ENCODE results near the gene PPP1R3F.

The PPP1R3F gene

DNA sequence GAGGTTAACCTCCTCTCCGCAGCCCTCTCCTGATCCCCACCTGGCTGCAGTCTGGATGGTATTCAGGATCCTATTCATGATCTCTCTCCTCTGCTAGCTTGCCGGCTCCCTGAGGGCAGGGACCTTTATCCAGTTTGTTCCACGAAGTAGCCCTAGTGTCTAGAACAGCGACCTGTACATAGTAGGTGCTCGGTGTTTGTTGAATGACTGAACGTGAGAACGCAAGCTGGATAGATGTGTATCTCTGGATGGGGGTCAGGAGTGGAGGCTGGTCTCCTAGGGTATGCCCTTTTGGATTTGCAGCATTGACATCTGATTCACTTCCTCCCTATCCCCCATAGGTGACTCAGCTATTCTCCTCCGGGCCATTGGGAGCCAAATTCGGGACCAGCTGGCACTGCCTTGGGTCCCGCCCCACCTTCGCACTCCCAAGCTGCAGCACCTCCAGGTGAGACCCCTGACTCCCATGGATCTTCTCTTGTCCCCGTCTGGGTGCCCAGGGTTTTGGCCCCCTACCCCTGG lies 27.0 kb upstream of the PPP1R3F start:
- no peak for ATAC-seq
- no peak for TF ChIP-seq BACH2 (CRISPR knock-in tag; IDR thresholded peaks at IDR 0.05; ENCODE audit: borderline replicate concordance)
- no peak for TF ChIP-seq CREB5 (CRISPR knock-in tag; IDR thresholded peaks at IDR 0.05; ENCODE audit: low read depth)
- TF ChIP-seq ZC3H10 (CRISPR knock-in tag; IDR thresholded peaks at IDR 0.05) = no peak
- no peak for TF ChIP-seq CSRNP3 (CRISPR knock-in tag; IDR thresholded peaks at IDR 0.05)
- TF ChIP-seq TCF4 (CRISPR knock-in tag; IDR thresholded peaks at IDR 0.05; ENCODE audit: borderline replicate concordance) = no peak
- TF ChIP-seq, protein P1, sequence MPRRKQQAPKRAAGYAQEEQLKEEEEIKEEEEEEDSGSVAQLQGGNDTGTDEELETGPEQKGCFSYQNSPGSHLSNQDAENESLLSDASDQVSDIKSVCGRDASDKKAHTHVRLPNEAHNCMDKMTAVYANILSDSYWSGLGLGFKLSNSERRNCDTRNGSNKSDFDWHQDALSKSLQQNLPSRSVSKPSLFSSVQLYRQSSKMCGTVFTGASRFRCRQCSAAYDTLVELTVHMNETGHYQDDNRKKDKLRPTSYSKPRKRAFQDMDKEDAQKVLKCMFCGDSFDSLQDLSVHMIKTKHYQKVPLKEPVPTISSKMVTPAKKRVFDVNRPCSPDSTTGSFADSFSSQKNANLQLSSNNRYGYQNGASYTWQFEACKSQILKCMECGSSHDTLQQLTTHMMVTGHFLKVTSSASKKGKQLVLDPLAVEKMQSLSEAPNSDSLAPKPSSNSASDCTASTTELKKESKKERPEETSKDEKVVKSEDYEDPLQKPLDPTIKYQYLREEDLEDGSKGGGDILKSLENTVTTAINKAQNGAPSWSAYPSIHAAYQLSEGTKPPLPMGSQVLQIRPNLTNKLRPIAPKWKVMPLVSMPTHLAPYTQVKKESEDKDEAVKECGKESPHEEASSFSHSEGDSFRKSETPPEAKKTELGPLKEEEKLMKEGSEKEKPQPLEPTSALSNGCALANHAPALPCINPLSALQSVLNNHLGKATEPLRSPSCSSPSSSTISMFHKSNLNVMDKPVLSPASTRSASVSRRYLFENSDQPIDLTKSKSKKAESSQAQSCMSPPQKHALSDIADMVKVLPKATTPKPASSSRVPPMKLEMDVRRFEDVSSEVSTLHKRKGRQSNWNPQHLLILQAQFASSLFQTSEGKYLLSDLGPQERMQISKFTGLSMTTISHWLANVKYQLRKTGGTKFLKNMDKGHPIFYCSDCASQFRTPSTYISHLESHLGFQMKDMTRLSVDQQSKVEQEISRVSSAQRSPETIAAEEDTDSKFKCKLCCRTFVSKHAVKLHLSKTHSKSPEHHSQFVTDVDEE (CRISPR knock-in tag; IDR thresholded peaks at IDR 0.05) = no peak
- TF ChIP-seq ZNF565 (CRISPR knock-in tag; conservative IDR thresholded peaks at IDR 0.05; ENCODE audit: low read depth) = no peak

DNA sequence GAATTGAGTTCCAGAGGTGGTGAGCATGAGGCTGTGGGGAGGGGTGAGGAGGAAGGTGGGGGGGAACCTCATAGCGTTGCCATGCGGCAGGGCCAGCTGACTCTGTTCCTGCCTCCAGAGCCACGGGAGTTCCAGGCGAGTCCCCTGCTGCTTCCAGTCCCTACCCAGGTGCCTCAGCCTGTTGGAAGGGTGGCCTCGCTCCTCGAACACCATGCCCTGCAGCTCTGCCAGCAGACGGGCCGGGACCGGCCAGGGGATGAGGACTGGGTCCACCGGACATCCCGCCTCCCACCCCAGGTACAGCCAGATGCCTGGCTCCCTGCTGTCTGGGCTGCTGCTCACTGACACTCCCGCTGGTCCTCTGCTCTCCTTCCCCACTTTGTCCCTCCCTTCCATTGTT lies 26.4 kb upstream of the PPP1R3F start:
- TF ChIP-seq CREB5 (CRISPR knock-in tag; IDR thresholded peaks at IDR 0.05; ENCODE audit: low read depth) = no peak
- TF ChIP-seq ZNF565 (CRISPR knock-in tag; conservative IDR thresholded peaks at IDR 0.05; ENCODE audit: low read depth) = no peak
- no peak for TF ChIP-seq TOX (CRISPR knock-in tag; IDR thresholded peaks at IDR 0.05; ENCODE audit: borderline replicate concordance)
- TF ChIP-seq SNAI2 (CRISPR knock-in tag; IDR thresholded peaks at IDR 0.05) = no peak
- TF ChIP-seq ZFP30 (CRISPR knock-in tag; IDR thresholded peaks at IDR 0.05) = no peak
- TF ChIP-seq ZC3H10 (CRISPR knock-in tag; IDR thresholded peaks at IDR 0.05) = no peak
- TF ChIP-seq OSR1 (CRISPR knock-in tag; IDR thresholded peaks at IDR 0.05) = no peak
- no peak for TF ChIP-seq ESRRG (CRISPR knock-in tag; IDR thresholded peaks at IDR 0.05)
- no peak for TF ChIP-seq ZFP3 (CRISPR knock-in tag; IDR thresholded peaks at IDR 0.05)
- no peak for TF ChIP-seq ZNF8 (CRISPR knock-in tag; IDR thresholded peaks at IDR 0.05)
- TF ChIP-seq, protein P1 (CRISPR knock-in tag; IDR thresholded peaks at IDR 0.05) = no peak
- no peak for ATAC-seq

GRCh38 chrX:49244207-49244606 lies 25.4 kb upstream of the PPP1R3F start:
- no peak for ATAC-seq
- TF ChIP-seq ZFP3 (CRISPR knock-in tag; IDR thresholded peaks at IDR 0.05) = no peak
- no peak for TF ChIP-seq CSRNP3 (CRISPR knock-in tag; IDR thresholded peaks at IDR 0.05)
- no peak for TF ChIP-seq BACH2 (CRISPR knock-in tag; IDR thresholded peaks at IDR 0.05; ENCODE audit: borderline replicate concordance)
- TF ChIP-seq CREB5 (CRISPR knock-in tag; IDR thresholded peaks at IDR 0.05; ENCODE audit: low read depth) = no peak
- no peak for TF ChIP-seq ZNF70 (CRISPR knock-in tag; IDR thresholded peaks at IDR 0.05)
- TF ChIP-seq OSR1 (CRISPR knock-in tag; IDR thresholded peaks at IDR 0.05) = no peak

All from SK-N-SH treated with all-trans-retinoic acid at 6 μM for 48 hours (cell line).